HG02588 (cell line): ENCODE results near the gene CLEC19A.
"Not testable (repeated sequence)": the region's sequence is repeated elsewhere in the genome, so short reads cannot be mapped to it uniquely, and the experiment has no call there.

ENCODE experiments used
- ATAC-seq: cut with Tn5 transposase; IDR thresholded peaks from one replicate; pipeline ENCODE4 v1.9.1; 2021; ENCODE audit warnings: mild to moderate bottlenecking, moderate library complexity; ENCODE audit not compliant: unreplicated experiment

The CLEC19A gene

GRCh38 chr16:19316846-19317245, 31.3 kb downstream of the CLEC19A start:
- ATAC-seq = no peak

DNA sequence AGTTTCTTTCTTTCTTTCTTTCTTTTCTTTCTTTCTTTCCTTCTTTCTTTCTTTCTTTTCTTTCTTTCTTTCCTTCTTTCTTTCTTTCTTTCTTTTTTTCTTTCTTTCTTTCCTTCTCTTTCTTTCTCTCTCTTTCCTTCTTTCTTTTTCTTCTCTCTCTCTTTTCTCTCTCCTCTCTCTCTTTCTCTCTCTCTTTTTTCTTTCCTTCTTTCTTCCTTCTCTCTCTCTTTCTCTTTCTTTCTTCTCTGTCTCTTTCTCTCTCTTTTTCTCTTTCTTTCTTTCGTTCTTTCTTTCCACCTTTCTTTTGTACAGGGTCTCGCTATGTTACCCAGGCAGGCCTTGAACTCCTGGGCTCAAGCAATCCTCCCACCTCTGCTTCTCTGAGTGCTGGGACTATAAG, 35.7 kb downstream of the CLEC19A start:
- ATAC-seq = not testable (repeated sequence)

GRCh38 chr16:19323596-19323995, 38.1 kb downstream of the CLEC19A start:
- no peak for ATAC-seq

DNA sequence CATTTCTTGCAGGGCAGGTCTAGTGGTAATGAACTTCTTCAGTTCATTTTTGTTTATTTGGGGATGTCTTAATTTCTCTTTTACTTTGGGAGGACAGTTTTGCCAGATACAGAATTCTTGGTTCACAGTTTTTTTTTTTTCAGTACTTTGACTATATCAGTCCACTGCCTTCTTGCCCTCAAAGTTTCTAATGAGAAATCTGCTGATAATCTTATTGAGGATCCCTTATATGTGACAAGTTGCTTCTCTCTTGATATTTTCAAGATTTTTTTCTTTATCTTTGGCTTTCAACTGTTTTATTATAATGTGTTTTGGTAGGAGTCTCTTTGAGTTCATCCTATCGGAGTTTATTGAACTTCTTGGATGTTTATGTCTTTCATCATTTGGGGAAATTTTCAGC, 42.8 kb downstream of the CLEC19A start:
- ATAC-seq = no peak

DNA sequence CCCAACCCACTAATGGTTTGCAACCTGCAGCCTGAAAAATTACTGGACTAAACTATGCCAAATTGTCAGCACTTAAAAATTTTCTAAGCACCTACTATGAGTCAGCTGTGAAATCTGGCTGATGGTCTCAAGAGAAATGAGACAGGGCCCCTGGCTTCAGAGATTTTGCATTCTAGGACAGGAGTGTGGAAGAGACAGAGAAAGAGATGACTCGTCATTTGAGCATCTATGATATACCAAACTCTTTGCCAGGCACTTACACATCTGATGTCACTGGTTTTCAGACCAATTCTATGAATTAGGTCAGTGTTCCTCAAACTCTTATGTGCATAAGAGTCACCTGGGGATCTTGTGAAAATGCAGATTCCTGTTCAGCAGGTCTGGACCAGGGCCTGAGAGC, 44.4 kb downstream of the CLEC19A start:
- no peak for ATAC-seq

DNA sequence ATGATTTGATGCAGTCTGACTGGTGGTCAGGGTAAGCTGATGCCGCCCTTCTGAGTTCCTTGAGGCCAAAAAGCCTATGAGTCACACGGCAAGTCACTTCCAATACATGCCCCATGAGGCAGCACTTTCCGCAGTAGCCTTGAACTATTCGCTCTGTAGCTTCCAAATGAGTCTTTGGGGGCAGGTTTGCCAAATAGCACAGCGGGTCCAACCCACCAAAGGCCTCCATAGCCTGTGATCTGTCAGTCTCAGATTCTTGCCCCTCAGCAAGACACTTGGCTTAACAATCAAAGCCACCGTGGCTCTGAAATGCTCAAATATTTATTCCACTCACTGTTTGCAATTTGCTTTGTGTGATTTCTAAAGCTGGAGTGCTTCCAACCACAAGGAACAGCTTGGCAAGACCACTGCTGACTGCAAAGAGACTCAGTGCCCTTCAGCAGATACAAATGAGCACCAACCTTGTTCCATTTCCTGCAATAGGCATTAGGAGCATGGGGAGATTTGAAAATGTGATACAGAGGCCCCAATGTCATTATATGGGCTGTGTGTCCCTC, 45.4 kb downstream of the CLEC19A start:
- no peak for ATAC-seq

DNA sequence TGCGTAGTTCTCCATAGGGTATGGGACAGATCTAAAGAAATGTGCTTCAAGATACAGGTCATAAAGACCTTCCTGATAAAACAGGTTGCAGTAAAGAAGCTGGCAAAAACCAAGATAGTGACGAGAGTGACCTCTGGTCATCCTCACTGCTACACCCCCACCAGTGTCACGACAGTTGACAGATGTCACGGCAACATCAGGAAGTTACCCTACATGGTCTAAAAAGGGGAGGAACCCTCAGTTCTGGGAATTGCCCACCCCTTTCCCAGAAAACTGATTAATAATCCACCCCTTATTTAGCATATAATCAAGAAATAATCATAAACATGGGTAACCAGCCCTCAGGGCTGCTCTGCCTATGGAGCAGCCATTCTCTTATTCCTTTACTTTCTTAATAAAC, 46.3 kb downstream of the CLEC19A start:
- no peak for ATAC-seq

GRCh38 chr16:19338335-19338734, 52.8 kb downstream of the CLEC19A start:
- ATAC-seq = no peak

- ATAC-seq = no peak
Measured at GRCh38 chr16:19344224-19344801, 58.8 kb downstream of the CLEC19A start.

- no peak for ATAC-seq
Measured at GRCh38 chr16:19344980-19345379, 59.4 kb downstream of the CLEC19A start.

DNA sequence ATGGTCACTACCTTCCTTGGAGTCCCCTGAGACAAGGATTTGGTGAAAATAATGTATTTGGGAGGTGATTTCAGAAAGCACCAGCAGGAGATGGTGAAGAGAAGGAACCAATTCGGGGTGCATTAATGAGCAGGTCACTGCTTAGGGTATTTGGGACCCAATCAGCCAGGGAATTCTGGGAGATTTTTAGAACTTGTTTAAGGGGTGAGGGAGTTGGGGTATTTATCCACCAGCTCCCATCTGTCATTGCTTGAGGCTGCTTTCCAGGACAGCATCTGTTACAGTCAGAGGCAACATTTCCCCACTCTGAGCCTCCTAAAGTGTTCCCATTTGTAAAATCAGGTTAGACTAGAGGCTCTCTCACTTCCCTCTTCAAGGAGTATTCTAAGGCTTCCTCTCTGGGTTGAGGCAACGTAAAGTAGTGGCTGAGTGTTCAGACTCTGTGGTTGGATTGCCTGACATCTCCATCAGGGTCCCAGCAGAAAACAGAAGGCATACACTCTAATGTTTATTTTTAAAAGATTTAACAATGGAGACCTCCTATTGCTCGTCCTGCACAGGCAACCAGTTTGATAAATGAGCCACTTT, 60.9 kb downstream of the CLEC19A start:
- ATAC-seq = no peak

DNA sequence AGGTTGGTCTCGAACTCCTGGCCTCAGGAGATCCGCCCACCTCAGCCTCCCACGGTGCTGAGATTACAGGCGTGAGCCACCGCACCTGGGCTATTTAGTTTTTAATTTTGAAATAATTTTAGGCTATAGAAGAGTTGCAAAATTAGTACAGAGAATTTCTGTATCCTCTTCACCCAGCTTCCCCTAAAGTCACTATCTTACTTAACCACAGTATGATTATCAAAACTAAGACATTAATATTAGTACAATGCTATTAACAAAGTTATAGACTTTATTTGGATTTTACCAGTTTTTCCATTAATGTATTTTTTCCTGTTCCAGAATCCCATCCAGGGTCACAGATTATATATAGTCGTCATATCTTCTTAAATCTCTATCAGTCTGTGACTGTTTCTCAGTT, 62.6 kb downstream of the CLEC19A start:
- no peak for ATAC-seq

- ATAC-seq = no peak
Measured at GRCh38 chr16:19348578-19349315, 63.2 kb downstream of the CLEC19A start.

DNA sequence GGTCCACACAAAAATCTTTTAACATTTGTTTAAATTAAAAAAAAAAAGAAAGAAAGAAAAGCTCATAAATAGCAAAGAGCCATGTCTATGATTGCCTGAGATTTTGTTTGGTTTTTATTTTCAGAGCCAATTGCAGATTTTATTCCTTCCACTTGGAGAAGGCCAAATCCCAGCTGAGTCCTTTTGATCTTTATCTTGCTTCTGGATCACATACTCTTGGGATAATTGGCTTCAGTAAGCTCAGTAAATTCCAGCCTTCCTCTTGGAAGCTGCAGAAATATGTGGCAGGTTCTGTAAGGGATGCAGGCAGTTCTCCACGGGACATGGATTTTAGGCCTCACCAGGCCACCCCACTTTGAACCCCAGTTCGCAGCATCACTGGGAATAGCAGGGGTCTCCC, 68.8 kb downstream of the CLEC19A start:
- ATAC-seq = no peak

DNA sequence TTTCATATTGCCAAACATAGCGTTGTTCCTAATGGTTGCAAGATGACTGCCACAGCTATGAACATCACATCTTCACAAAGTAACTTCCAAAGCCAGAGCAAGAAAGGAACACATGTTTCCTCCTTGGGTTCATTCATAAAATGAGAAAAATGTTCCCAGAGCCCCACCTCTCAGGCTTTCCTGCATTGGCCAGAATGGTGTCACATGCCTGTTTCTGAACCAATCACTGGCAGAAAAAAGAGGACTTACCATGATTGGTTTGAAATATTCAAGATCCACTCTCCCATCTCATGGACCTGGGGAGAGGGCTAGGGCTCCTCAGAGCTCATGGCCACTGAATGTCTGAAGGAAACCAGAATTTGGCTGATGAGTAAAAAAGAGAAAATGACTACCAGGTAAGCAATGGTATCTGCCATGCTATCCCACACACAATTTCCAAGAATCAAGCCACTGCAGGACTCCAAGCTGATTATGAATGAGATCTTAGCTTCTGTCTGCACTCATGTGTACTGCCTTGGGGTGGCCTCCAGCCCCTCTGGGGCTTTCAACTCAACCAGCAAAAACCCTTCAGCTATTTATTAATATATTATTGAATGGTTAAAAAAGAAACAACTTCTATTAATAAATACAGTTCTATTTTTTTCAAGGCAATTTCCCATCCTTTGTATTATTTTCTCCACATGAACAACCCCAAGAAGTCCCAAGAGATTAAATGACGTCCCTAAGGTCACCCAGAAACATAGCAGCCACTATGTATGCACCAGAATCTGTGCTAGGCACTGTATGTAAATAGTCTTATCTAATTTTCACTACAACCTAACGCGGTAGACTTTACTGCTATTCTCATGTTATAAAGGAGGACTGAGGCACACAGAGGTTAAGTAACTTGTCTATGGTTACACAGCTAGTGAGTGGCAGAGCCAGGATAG, 70.8 kb downstream of the CLEC19A start:
- ATAC-seq = no peak

DNA sequence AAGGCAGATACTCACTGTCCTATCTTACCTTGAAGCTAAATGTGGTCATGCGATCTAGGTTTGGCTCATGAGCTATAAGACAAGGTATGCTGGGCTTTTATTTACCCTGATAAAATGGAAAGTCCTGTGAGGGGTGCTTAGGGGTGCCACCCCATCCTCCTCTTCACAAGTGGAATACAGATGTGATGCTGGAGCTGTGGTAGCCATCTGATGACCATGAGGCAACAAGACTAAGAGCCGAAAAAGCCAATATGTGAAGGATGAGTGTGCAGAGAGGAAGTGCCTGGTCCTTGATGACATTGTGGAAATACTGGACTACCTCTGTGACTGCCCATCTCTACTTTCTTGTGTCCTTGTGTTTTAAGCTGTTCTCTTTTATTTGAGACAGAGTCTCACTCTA, 74.0 kb downstream of the CLEC19A start:
- ATAC-seq = no peak
